SHP77 (cell line): Measurements from ENCODE around the gene MYO1A.
"Not testable (repeated sequence)": the region's sequence is repeated elsewhere in the genome, so short reads cannot be mapped to it uniquely, and the experiment has no call there.

ENCODE experiments used
- DNase-seq, 2 experiments: peaks; one replicate each; lab custom pipeline; 2025; lab: John Stamatoyannopoulos, UW

MYO1A gene

GRCh38 chr12:56993346-56993745 lies 56.6 kb downstream of the MYO1A start:
- no peak for DNase-seq

GRCh38 chr12:56991319-56992246 lies 58.3 kb downstream of the MYO1A start:
- no peak for DNase-seq

- no peak for DNase-seq
Observed at GRCh38 chr12:56990648-56991318, 59.1 kb downstream of the MYO1A start.

- DNase-seq, result no peak
Observed at GRCh38 chr12:56989861-56990610, 59.9 kb downstream of the MYO1A start.

- no peak for DNase-seq
Observed at GRCh38 chr12:56988207-56988739, 61.7 kb downstream of the MYO1A start.

GRCh38 chr12:56987551-56988053 lies 62.3 kb downstream of the MYO1A start:
- peak; percentile 50 to 67 for DNase-seq

GRCh38 chr12:56987011-56987410 lies 62.9 kb downstream of the MYO1A start:
- DNase-seq, result no peak

- not testable (repeated sequence) for DNase-seq
Observed at GRCh38 chr12:56985714-56986113, 64.2 kb downstream of the MYO1A start.

- no peak for DNase-seq
Observed at GRCh38 chr12:56983386-56983785, 66.5 kb downstream of the MYO1A start.

- DNase-seq, result not testable (repeated sequence)
Observed at GRCh38 chr12:56982578-56983236, 67.2 kb downstream of the MYO1A start.

GRCh38 chr12:56980941-56981530 lies 68.9 kb downstream of the MYO1A start:
- no peak for DNase-seq

GRCh38 chr12:56980268-56980667 lies 69.7 kb downstream of the MYO1A start:
- no peak for DNase-seq

- DNase-seq, result no peak
Observed at GRCh38 chr12:56979628-56980027, 70.3 kb downstream of the MYO1A start.
